ENCODE results near the gene DCC.

Gene DCC

DNA sequence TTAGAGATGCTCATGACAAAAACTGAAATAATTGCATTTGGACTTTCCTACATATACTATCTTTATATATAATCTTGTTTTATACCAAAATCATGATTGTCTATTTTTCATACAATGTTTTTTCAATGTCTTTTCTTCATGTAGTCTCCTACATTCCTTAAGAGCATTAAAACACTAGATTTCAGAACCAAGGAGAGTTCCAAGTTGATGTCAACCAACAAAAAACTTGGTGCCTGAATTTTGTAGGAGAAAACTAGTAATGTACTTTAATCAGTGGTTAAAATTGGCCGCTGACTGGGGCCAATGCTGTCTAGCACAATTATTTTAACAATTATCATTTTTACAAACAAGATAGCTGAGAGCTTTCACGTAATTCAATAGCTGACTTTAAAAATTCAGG, 678.8 kb downstream of the DCC start:
- TF ChIP-seq, protein P1, sequence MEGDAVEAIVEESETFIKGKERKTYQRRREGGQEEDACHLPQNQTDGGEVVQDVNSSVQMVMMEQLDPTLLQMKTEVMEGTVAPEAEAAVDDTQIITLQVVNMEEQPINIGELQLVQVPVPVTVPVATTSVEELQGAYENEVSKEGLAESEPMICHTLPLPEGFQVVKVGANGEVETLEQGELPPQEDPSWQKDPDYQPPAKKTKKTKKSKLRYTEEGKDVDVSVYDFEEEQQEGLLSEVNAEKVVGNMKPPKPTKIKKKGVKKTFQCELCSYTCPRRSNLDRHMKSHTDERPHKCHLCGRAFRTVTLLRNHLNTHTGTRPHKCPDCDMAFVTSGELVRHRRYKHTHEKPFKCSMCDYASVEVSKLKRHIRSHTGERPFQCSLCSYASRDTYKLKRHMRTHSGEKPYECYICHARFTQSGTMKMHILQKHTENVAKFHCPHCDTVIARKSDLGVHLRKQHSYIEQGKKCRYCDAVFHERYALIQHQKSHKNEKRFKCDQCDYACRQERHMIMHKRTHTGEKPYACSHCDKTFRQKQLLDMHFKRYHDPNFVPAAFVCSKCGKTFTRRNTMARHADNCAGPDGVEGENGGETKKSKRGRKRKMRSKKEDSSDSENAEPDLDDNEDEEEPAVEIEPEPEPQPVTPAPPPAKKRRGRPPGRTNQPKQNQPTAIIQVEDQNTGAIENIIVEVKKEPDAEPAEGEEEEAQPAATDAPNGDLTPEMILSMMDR (IDR thresholded peaks at IDR 0.05; ENCODE audit: unreplicated experiment in 3 of 3), result no peak
- Mint-ChIP-seq H3K36me3 (ENCODE audit: low read depth) (no peaks in the 10 kb centered on the region), H3K27ac (no peak overlapping the region), H3K4me3 (no peak overlapping the region), H3K4me1 (no peaks in the 10 kb centered on the region), H3K27me3 (ENCODE audit: low read depth) (no peaks in the 10 kb centered on the region), H3K9me3 (no peaks in the 10 kb centered on the region)

DNA sequence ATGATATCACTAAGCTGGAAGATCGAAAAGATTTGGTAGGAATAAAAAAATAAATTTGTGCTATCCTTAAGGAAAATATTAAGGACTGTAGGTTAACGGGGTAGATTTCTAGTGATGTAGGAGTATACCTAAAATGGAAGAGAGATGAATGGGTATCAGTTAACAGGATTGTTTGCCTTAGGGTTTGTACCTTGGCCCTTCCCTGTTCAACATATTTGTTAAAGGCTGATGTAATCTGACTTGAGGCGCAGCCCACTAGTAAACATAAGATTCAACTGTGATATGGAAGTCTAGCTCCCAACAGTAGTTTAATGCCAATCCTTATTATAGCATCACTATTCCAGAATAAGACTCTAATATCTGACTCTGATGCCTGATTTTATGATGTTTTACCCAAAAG, 685.2 kb downstream of the DCC start:
- Mint-ChIP-seq H3K4me3 (no peak overlapping the region), H3K27me3 (ENCODE audit: low read depth) (no peaks in the 10 kb centered on the region), H3K4me1 (no peaks in the 10 kb centered on the region), H3K9me3 (no peaks in the 10 kb centered on the region), H3K27ac (no peak overlapping the region), H3K36me3 (ENCODE audit: low read depth) (no peaks in the 10 kb centered on the region)
- TF ChIP-seq, protein P1 (IDR thresholded peaks at IDR 0.05; ENCODE audit: unreplicated experiment in 3 of 3), result no peak

DNA sequence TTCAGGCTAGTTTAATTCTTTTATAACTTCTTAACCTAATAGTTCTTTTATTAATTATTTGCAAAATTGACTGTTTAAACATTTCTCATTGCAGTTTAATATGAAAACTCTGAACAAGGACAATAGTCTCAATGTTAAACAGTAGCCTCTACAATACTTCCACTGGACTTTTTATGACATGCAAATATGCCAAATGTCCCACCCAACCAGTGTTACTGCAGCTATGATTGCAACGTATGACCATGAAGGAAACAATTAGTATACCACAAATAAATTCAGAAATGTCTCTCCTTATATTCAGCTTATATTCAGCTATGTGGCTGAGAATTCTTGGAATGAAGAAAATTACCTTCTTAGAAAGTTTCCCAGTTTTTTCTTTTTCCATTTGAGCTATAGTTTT, 688.6 kb downstream of the DCC start:
- H3K27me3 Mint-ChIP-seq (ENCODE audit: low read depth), result no peaks in the 10 kb centered on the region
- TF ChIP-seq, protein P1 (IDR thresholded peaks at IDR 0.05; ENCODE audit: unreplicated experiment in 3 of 3), result no peak
- no peak overlapping the region for H3K27ac Mint-ChIP-seq
- no peaks in the 10 kb centered on the region for H3K36me3 Mint-ChIP-seq (ENCODE audit: low read depth)
- H3K4me1 Mint-ChIP-seq, result no peaks in the 10 kb centered on the region
- H3K4me3 Mint-ChIP-seq, result no peak overlapping the region
- no peaks in the 10 kb centered on the region for H3K9me3 Mint-ChIP-seq

DNA sequence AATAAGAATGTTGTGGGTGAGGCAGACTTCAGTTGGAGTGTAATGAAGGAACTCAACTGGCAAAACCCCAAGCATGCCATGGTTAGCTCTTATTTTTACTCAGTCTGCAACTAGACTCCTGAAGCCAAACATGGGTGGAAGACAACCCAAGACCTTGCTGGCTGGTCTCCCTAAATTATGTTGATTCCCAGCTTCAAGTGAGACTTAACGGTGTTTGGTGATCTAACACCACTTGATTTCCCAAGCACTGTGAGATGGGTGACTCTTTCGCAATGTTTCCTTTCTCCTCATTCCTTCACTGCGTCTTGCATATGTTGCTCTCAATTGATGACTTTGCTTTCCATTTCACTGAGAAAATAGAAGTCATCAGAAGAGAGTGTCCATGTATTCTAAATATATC, 693.1 kb downstream of the DCC start:
- TF ChIP-seq, protein P1 (IDR thresholded peaks at IDR 0.05; ENCODE audit: unreplicated experiment in 3 of 3), result no peak
- H3K36me3 Mint-ChIP-seq (ENCODE audit: low read depth), result no peaks in the 10 kb centered on the region
- no peaks in the 10 kb centered on the region for H3K4me1 Mint-ChIP-seq
- no peaks in the 10 kb centered on the region for H3K27me3 Mint-ChIP-seq (ENCODE audit: low read depth)
- H3K9me3 Mint-ChIP-seq, result no peaks in the 10 kb centered on the region
- no peak overlapping the region for H3K4me3 Mint-ChIP-seq
- H3K27ac Mint-ChIP-seq, result no peak overlapping the region

DNA sequence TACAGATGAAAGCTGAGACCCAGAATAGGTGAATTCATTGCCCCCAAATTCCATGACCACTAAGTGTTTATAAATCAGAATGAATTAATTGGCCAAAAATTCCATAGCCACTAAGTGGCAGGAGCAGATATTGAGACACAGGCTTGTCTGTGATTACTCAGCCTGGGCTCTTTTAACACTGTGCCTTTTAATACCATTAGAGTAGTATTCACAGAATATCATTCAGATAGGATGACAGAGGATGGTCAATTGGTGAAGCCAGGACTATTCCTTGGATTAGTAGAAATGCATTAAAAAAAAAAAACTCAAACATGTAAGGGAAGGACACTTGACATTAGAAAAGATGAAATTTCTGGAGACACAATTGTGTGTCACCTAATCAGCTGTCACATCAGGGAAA, 698.6 kb downstream of the DCC start:
- no peaks in the 10 kb centered on the region for H3K4me1 Mint-ChIP-seq
- H3K27ac Mint-ChIP-seq, result no peak overlapping the region
- H3K4me3 Mint-ChIP-seq, result no peak overlapping the region
- no peaks in the 10 kb centered on the region for H3K9me3 Mint-ChIP-seq
- no peaks in the 10 kb centered on the region for H3K27me3 Mint-ChIP-seq (ENCODE audit: low read depth)
- TF ChIP-seq, protein P1 (IDR thresholded peaks at IDR 0.05; ENCODE audit: unreplicated experiment in 3 of 3), result no peak
- H3K36me3 Mint-ChIP-seq (ENCODE audit: low read depth), result no peaks in the 10 kb centered on the region

DNA sequence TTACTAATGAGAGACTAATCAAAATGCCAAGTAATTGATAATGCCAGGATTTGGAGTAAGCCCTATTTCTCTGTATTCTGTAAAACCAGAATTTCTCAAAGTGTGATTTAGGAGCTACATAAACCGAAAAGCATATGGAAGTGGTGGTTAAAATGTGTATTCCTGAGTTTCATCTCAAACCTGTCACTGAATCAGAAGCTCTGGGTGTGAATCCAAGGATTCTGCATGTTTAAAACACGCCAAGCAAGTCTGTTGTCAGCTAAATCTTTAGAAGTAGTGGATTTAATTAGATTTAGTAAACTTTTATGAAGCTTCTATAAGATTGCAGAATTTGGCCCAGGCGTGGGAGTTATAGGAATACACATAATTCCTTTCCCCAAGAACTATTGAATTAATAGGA, 700.3 kb downstream of the DCC start:
- H3K4me1 Mint-ChIP-seq, result no peaks in the 10 kb centered on the region
- no peaks in the 10 kb centered on the region for H3K36me3 Mint-ChIP-seq (ENCODE audit: low read depth)
- TF ChIP-seq, protein P1 (IDR thresholded peaks at IDR 0.05; ENCODE audit: unreplicated experiment in 3 of 3), result no peak
- no peak overlapping the region for H3K27ac Mint-ChIP-seq
- no peaks in the 10 kb centered on the region for H3K9me3 Mint-ChIP-seq
- no peak overlapping the region for H3K4me3 Mint-ChIP-seq
- H3K27me3 Mint-ChIP-seq (ENCODE audit: low read depth), result no peaks in the 10 kb centered on the region

Measured in nephron (organoid).